ACC112 (cell line): ENCODE measurements around the gene SSR2.

ENCODE experiments used
- H2AFZ ChIP-seq: fragments of 200-600 bp; sonication (generic); one replicate; pipeline ENCODE4 v1.6.0; 2017; ENCODE audit warnings: antibody characterized with exemption, low read length; ENCODE audit not compliant: unreplicated experiment
- H3K27ac ChIP-seq: fragments of 200-600 bp; sonication (generic); 2 replicates; pipeline ENCODE4 v1.5.1; 2014; ENCODE audit warnings: low read depth, mild to moderate bottlenecking, antibody characterized with exemption, low read length, moderate library complexity
- H3K27me3 ChIP-seq: fragments of 200-600 bp; sonication (generic); 2 replicates; pipeline ENCODE4 v1.6.1; 2014; ENCODE audit warnings: mild to moderate bottlenecking, antibody characterized with exemption, low read length, moderate library complexity, mixed read lengths; ENCODE audit not compliant: insufficient read depth
- H3K36me3 ChIP-seq: fragments of 200-600 bp; sonication (generic); 2 replicates; pipeline ENCODE4 v1.6.1; 2016; ENCODE audit warnings: mild to moderate bottlenecking, antibody characterized with exemption, low read length, moderate library complexity, mixed read lengths; ENCODE audit not compliant: insufficient read depth
- H3K4me1 ChIP-seq: fragments of 200-600 bp; sonication (generic); one replicate; pipeline ENCODE4 v1.6.1; 2016; ENCODE audit warnings: low read length, mixed read lengths; ENCODE audit not compliant: insufficient read depth, unreplicated experiment, control insufficient read depth
- H3K4me3 ChIP-seq: fragments of 200-600 bp; sonication (generic); 2 replicates; pipeline ENCODE4 v1.5.1; 2014; ENCODE audit warnings: mild to moderate bottlenecking, low read depth, low read length
- H3K79me2 ChIP-seq: fragments of 200-600 bp; sonication (generic); one replicate; pipeline ENCODE4 v1.6.0; 2016; ENCODE audit warnings: low read length; ENCODE audit not compliant: control insufficient read depth, unreplicated experiment, insufficient read depth

SSR2 gene

GRCh38 chr1:155978325-155978972, 42.3 kb downstream of the SSR2 start, which contains the start of gene ARHGEF2:
ARHGEF2 (minus strand) TSS chr1:155978547; CDS start chr1:155978427, 120 bp downstream.
- peak within 1 kb of the TSS; percentile 6 for H2AFZ ChIP-seq
- H3K27ac ChIP-seq = peak within 1 kb of the TSS; percentile 72
- no peaks in the 10 kb centered on the region for H3K27me3 ChIP-seq
- peaks cover 91% of the 10 kb centered on the region for H3K79me2 ChIP-seq
- no peaks in the 10 kb centered on the region for H3K36me3 ChIP-seq
- H3K4me3 ChIP-seq = peak within 1 kb of the TSS; percentile 82
- peaks cover 64% of the 10 kb centered on the region for H3K4me1 ChIP-seq

DNA sequence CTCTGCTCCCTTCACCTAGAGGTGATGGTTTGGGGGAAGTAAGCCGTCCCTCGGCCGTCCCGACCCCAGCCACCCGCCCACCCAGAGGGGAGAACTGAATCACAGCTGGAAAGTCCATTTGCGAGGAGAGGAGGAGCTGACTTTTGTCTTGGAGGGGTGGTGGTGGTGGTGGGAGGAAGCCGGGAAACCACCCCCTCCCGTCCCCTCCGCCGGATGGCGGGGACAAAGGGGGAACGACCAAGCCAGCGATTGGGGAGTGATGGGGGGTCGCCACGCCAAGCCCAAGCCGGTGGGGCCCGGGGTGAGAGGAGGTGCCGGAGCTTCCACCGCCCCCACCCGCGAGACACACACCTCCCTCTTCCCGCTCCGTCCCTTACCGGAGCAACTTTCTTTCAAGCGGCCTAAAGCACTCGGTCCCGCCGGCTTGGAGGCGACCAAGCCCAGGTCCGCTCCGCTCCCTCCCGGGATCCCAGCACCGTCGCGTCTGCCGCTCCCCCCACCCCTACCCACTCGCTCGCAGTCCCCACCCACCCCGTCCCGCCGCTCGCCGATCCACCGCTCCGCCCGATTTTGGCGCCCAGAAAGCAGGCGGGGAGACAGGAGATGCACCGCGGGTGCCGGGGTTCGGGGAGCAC, 42.9 kb downstream of the SSR2 start:
- H3K27me3 ChIP-seq = no peaks in the 10 kb centered on the region
- H3K4me3 ChIP-seq = peak overlapping the region; percentile 82
- H3K79me2 ChIP-seq = peaks cover 96% of the 10 kb centered on the region
- peak overlapping the region; percentile 72 for H3K27ac ChIP-seq
- peak overlapping the region; percentile 6 for H2AFZ ChIP-seq
- peaks cover 62% of the 10 kb centered on the region for H3K4me1 ChIP-seq
- 0 out of 2 replicates have a peak, but pooled peaks cover 3% of the 10 kb centered on the region for H3K36me3 ChIP-seq

DNA sequence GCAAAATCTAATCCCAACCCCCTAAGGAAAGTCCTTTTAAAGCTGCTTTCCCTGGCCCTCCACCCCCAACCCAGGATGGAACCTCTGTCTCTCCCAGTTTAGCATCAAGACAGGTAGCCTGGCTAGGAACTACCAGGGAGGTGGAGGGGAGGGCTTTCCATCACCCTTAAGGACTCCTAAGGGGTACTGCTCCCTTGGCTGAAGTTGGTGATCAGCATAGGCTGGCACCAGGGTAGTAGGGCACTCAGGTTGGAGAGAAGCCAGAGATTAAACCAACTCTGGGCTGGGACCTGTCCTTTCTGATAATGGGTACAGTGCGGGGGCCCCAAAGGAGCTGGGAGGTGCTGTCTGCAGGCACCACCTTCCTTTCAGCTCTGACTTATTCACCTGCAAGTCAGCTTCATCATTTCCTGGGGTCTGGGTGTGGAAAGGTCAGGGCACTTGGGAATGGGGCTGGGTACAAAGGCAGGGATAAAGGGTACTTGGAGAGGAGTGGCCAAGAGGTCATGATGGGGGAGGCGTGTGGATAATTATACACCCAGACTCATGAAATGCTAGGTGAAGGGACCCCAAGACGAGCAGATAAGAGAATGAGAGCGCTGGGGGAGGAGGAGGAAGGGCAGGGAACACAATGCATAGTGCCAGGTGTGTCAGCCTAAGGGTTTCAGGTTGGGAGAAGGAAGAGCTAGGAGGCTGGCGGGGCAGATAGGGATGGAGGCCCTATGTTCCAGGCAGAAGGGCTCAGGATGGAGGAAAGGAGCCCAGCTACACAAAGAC, 43.6 kb downstream of the SSR2 start:
- 0 out of 2 replicates have a peak, but pooled peaks cover 5% of the 10 kb centered on the region for H3K36me3 ChIP-seq
- no peaks in the 10 kb centered on the region for H3K27me3 ChIP-seq
- H3K27ac ChIP-seq = peak overlapping the region; percentile 72
- H2AFZ ChIP-seq = no peak overlapping the region
- H3K4me1 ChIP-seq = peaks cover 64% of the 10 kb centered on the region
- peaks cover 97% of the 10 kb centered on the region for H3K79me2 ChIP-seq
- H3K4me3 ChIP-seq = peak overlapping the region; percentile 82

- Histone ChIP-seq H3K4me1 (peaks cover 59% of the 10 kb centered on the region), H3K36me3 (0 out of 2 replicates have a peak, but pooled peaks cover 5% of the 10 kb centered on the region), H2AFZ (no peak overlapping the region), H3K79me2 (peaks cover 96% of the 10 kb centered on the region), H3K27ac (peak overlapping the region; percentile 72), H3K4me3 (peak overlapping the region; percentile 82), H3K27me3 (no peaks in the 10 kb centered on the region)
These were observed 44.5 kb downstream of the SSR2 start for GRCh38 chr1:155976062-155976912.

GRCh38 chr1:155975375-155976061, 45.2 kb downstream of the SSR2 start:
- Histone ChIP-seq H3K27me3 (no peaks in the 10 kb centered on the region), H3K4me1 (peaks cover 58% of the 10 kb centered on the region), H2AFZ (no peak overlapping the region), H3K79me2 (peaks cover 88% of the 10 kb centered on the region), H3K36me3 (0 out of 2 replicates have a peak, but pooled peaks cover 5% of the 10 kb centered on the region), H3K27ac (no peak overlapping the region), H3K4me3 (peak overlapping the region; percentile 82)

- Histone ChIP-seq H3K27ac (no peak overlapping the region), H3K36me3 (0 out of 2 replicates have a peak, but pooled peaks cover 5% of the 10 kb centered on the region), H3K4me3 (peak overlapping the region; percentile 82), H2AFZ (no peak overlapping the region), H3K4me1 (peaks cover 58% of the 10 kb centered on the region), H3K27me3 (no peaks in the 10 kb centered on the region), H3K79me2 (peaks cover 88% of the 10 kb centered on the region)
These were observed 46.3 kb downstream of the SSR2 start for GRCh38 chr1:155974208-155975115.

- H3K79me2 ChIP-seq = peaks cover 88% of the 10 kb centered on the region
- H3K36me3 ChIP-seq = peaks cover 12% of the 10 kb centered on the region; the same call in 1 of the 2 replicates
- H3K27me3 ChIP-seq = no peaks in the 10 kb centered on the region
- no peak overlapping the region for H2AFZ ChIP-seq
- no peak overlapping the region for H3K4me3 ChIP-seq
- no peak overlapping the region for H3K27ac ChIP-seq
- peaks cover 62% of the 10 kb centered on the region for H3K4me1 ChIP-seq
These were observed 47.0 kb downstream of the SSR2 start for GRCh38 chr1:155973723-155974122.

DNA sequence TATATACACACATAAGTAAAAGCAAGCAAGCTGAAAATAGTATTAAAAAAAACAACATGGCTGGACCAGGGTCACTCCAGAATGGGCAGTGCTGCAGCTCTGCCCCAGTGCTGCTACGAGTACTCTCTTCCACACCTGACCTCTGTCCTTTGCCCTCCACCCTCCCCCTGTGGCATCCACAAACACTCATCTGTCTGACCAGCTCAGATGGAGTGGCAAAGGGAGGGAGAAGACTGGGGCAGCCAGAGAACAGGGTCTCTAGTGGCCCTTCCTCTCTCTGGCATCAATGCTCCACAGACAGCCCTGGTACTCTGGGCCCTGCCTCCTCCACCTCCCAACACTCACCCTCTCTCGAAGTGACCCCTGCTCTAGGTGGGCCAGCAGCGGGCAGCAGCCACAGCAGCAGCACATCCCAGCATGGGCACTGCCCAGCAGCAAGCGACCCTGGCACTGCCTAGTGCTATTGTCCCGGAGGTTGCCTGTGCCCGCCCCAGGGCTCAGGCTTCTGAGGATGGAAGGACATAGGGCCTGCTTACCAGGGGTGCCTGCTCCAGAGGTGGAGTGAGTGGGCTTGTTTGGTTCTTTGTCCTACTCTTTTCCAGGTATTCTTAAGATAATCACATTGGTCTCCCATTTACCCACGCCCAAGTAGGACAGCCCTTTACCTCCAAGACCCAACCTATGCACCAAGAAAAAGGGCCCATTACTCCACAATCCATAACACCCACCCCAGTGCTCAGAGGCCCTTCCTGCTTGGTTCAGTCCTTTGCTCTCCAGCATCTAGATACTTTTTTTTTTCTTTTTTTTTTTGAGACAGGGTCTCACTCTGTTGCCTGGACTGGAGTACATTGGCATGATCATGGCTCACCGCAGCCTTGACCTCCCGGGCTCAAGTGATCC, 48.6 kb downstream of the SSR2 start:
- peaks cover 75% of the 10 kb centered on the region for H3K4me1 ChIP-seq
- no peak overlapping the region for H2AFZ ChIP-seq
- H3K27ac ChIP-seq = no peak overlapping the region
- H3K36me3 ChIP-seq = peaks cover 13% of the 10 kb centered on the region; the same call in 1 of the 2 replicates
- H3K4me3 ChIP-seq = no peak overlapping the region
- H3K79me2 ChIP-seq = peaks cover 85% of the 10 kb centered on the region
- no peaks in the 10 kb centered on the region for H3K27me3 ChIP-seq
